KMS-11 (cell line): ENCODE data around the gene GALR2.
"Not testable (repeated sequence)": the region's sequence is repeated elsewhere in the genome, so short reads cannot be mapped to it uniquely, and the experiment has no call there.

Experiments used
- H2AFZ ChIP-seq: fragments of 200-600 bp; sonication (generic); 2 replicates; pipeline ENCODE4 v1.6.1; 2016; ENCODE audit warnings: antibody characterized with exemption, mixed run types, low read depth
- H3K27ac ChIP-seq: fragments of 200-600 bp; sonication (generic); 2 replicates; pipeline ENCODE4 v1.6.1; 2016; ENCODE audit warnings: mild to moderate bottlenecking, mixed run types
- H3K27me3 ChIP-seq: fragments of 200-600 bp; sonication (generic); 2 replicates; pipeline ENCODE4 v1.6.1; 2017; ENCODE audit warnings: mild to moderate bottlenecking, low read depth, mixed run types, moderate library complexity; ENCODE audit not compliant: insufficient read depth
- H3K36me3 ChIP-seq: fragments of 200-600 bp; sonication (generic); 2 replicates; pipeline ENCODE4 v1.6.1; 2017; ENCODE audit warnings: mild to moderate bottlenecking, mixed run types; ENCODE audit not compliant: insufficient read depth
- H3K4me1 ChIP-seq: fragments of 200-600 bp; sonication (generic); 2 replicates; pipeline ENCODE4 v1.6.1; 2016; ENCODE audit warnings: mild to moderate bottlenecking, low read depth, mixed run types; ENCODE audit not compliant: poor library complexity, severe bottlenecking
- H3K4me2 ChIP-seq: fragments of 200-600 bp; sonication (generic); 2 replicates; pipeline ENCODE4 v1.7.0; 2016; ENCODE audit warnings: mild to moderate bottlenecking, mixed run types
- H3K4me3 ChIP-seq: fragments of 200-600 bp; sonication (generic); IDR thresholded peaks from 2 replicates; pipeline ENCODE4 v1.6.1; 2017; ENCODE audit warnings: low read depth, low read length, mixed read lengths; ENCODE audit not compliant: insufficient read depth
- H3K79me2 ChIP-seq: fragments of 200-600 bp; sonication (generic); 2 replicates; pipeline ENCODE4 v1.6.1; 2016; ENCODE audit warnings: low read depth, mixed run types; ENCODE audit not compliant: insufficient read depth
- H3K9ac ChIP-seq: fragments of 200-600 bp; sonication (generic); 2 replicates; pipeline ENCODE4 v1.6.1; 2016; ENCODE audit warnings: mild to moderate bottlenecking, mixed run types
- H4K20me1 ChIP-seq: fragments of 200-600 bp; sonication (generic); 2 replicates; pipeline ENCODE4 v1.6.1; 2016; ENCODE audit warnings: mild to moderate bottlenecking, mixed run types; ENCODE audit not compliant: insufficient read depth
- CTCF ChIP-seq: fragments of 200-600 bp; sonication (generic); conservative IDR thresholded peaks from 2 replicates; pipeline ENCODE4 v1.6.1; 2017; ENCODE audit warnings: low read depth, mild to moderate bottlenecking, antibody characterized with exemption, low read length, moderate library complexity, mixed read lengths

Gene GALR2

GRCh38 chr17:76076765-76077583 is 2.4 kb downstream of the GALR2 start:
- H3K9ac ChIP-seq, result no peak overlapping the region
- H3K4me2 ChIP-seq, result no peak overlapping the region
- no peaks in the 10 kb centered on the region for H3K36me3 ChIP-seq
- no peak overlapping the region for H2AFZ ChIP-seq
- H3K4me1 ChIP-seq, result no peaks in the 10 kb centered on the region
- peaks cover 11% of the 10 kb centered on the region for H3K79me2 ChIP-seq
- no peak for TF ChIP-seq CTCF
- H3K27me3 ChIP-seq, result peaks cover 15% of the 10 kb centered on the region
- no peak overlapping the region for H3K27ac ChIP-seq
- no peaks in the 10 kb centered on the region for H4K20me1 ChIP-seq
- H3K4me3 ChIP-seq, result no peak overlapping the region

- H3K4me2 ChIP-seq, result no peak overlapping the region
- no peak overlapping the region for H3K9ac ChIP-seq
- no peak for TF ChIP-seq CTCF
- H3K27ac ChIP-seq, result no peak overlapping the region
- no peak overlapping the region for H3K4me3 ChIP-seq
- H2AFZ ChIP-seq, result no peak overlapping the region
- H3K36me3 ChIP-seq, result no peaks in the 10 kb centered on the region
- H3K27me3 ChIP-seq, result peaks cover 15% of the 10 kb centered on the region
- H3K4me1 ChIP-seq, result no peaks in the 10 kb centered on the region
- peaks cover 4% of the 10 kb centered on the region; the same call in 1 of the 2 replicates for H3K79me2 ChIP-seq
- H4K20me1 ChIP-seq, result no peaks in the 10 kb centered on the region
Observed at GRCh38 chr17:76077584-76078110, 3.1 kb downstream of the GALR2 start.

GRCh38 chr17:76078370-76078769 is 3.8 kb downstream of the GALR2 start:
- H2AFZ ChIP-seq, H3K4me1 ChIP-seq, H3K79me2 ChIP-seq, H4K20me1 ChIP-seq, H3K36me3 ChIP-seq, H3K9ac ChIP-seq, H3K4me2 ChIP-seq, H3K27ac ChIP-seq, H3K4me3 ChIP-seq: not testable (repeated sequence)
- H3K27me3 ChIP-seq, result peaks cover 15% of the 10 kb centered on the region

- Histone ChIP-seq H3K27me3 (peaks cover 15% of the 10 kb centered on the region), H3K36me3 (no peaks in the 10 kb centered on the region), H3K4me1 (no peaks in the 10 kb centered on the region), H3K4me2 (no peak within 1 kb of the TSS), H3K9ac (no peak within 1 kb of the TSS), H3K79me2 (no peaks in the 10 kb centered on the region), H3K27ac (no peak within 1 kb of the TSS), H2AFZ (no peak within 1 kb of the TSS), H4K20me1 (no peaks in the 10 kb centered on the region), H3K4me3 (no peak within 1 kb of the TSS)
- TF ChIP-seq CTCF, result no peak
Observed at GRCh38 chr17:76078860-76079534, 4.4 kb downstream of the GALR2 start, which contains the start of gene ZACN. ZACN (plus strand) TSS chr17:76079182; CDS start chr17:76079265, 83 bp downstream.
